Placental epithelial cell (primary cell): ENCODE measurements around the gene KRTAP22-1. TPM values are rescaled to one million over a fixed set of nuclear protein-coding genes. Genes with fewer than 3 reads are reported as not detected.

Source experiments
- small RNA-seq: library from RNA; depleted of rRNA; stranded (forward); fragments of <200 nt; gene quantifications from one replicate; pipeline ENCODE3, GENCODE V24; 2012
- total RNA-seq: library from RNA; depleted of rRNA; stranded (reverse); fragments of >200 nt; gene quantifications from 2 replicates; pipeline ENCODE4 v1.2.3, GENCODE V29; 2012

Gene KRTAP22-1
- total RNA-seq: not detected in 2 replicates

DNA sequence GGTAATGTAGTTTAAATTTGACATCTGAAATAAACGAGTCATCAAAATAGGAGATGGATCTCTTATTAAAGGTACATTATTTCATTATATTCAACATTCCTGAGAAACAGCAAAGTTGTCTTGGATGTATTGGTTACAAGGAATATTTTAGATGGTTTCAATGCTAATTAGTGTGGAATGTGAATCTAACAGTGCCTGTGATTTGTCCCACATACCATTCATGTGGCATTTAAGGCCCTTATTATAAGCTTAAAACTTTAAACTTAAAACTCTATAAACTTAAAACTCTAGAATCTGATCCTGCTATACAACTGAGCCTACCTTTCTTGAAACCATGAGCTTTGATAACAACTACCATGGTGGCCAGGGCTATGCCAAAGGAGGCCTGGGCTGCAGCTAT, at the start of gene KRTAP22-1:
KRTAP22-1 (plus strand) TSS at position 301 of the 400 bp plus-strand sequence.

DNA sequence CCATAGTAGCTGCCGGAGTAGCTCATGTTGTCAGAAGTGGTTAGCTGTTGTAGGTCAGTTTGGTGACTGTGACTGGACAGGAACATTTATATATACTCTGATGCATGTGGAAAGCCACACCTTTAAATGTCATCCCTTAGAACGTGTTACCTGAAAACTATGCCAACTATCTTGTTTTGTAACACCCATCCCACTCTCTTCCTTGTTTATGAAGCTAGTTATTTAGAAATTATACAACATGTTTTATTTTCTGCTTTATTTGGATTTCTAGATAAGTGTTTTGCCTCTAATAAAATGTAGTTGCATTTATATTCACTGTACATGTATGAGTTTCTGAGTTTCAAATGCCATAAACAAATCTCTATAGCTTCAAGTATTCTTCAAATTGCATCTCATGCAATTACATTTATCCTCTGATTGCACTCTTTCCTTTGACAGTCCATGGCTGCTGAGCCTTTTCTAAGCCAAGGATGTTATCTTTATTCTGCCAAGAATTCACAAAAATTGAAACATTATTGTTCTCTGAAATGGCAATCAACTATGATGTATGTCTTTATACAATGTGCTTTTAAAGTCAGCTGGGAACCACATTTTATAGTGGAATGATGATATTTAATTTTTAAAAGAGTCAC, 39.5 kb upstream of the KRTAP22-1 start, which contains the start of gene KRTAP19-7:
KRTAP19-7 (minus strand) TSS at position 51 of the 632 bp plus-strand sequence; CDS start at position 26, 25 bp downstream.

GRCh38 chr21:30590297-30590696, 10.6 kb upstream of the KRTAP22-1 start, which contains the start of gene KRTAP22-2:
Gene KRTAP22-2 (minus strand): TSS chr21:30590397.

DNA sequence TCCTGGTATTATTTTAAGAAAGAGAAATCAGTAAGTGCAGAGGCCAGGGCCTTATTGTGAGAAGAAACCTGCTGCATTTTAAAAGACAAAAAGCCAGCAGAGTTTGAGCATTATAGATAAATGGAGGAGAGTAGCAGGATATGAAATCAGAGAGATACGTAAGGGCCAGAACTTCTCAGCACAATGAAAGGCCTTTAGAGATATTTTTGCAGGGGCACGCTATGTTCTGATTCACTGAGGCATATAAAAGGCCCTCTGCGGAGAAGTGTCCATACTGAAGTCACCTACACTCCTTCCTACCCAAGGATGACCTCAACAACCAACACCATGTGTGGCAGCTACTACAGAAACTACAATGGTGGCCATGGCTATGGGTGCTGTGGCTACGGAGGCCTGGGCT, 8.7 kb upstream of the KRTAP22-1 start, which contains the start of gene KRTAP6-3:
KRTAP6-3 (plus strand) TSS at position 301 of the 400 bp plus-strand sequence; CDS start at position 307, 6 bp downstream.

GRCh38 chr21:30598802-30599201, 2.1 kb upstream of the KRTAP22-1 start, which contains the start of gene KRTAP6-2:
Gene KRTAP6-2 (minus strand): TSS chr21:30598902. CDS start chr21:30598874, 28 bp downstream.

DNA sequence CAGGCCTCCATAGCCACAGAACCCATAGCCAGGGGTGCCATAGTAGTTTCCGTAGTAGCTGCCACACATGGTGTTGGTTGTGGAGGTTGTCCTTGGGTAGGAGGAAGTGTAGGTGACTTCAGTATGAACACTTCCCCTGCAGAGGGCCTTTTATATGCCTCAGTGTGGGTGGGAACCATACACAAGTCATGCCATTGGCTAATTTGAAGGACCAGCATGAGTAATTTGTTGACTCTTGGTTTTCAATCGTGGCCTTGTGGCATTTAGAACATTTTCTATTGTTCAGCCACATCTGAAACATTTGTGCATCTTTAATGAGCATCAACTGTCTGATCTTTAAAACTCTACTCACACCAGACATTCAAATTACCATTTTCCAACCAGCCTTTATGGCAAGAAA, 12.9 kb downstream of the KRTAP22-1 start, which contains the start of gene KRTAP6-1:
KRTAP6-1 (minus strand) TSS at position 95 of the 400 bp plus-strand sequence; CDS start at position 69, 26 bp downstream.

GRCh38 chr21:30616125-30616524, 15.2 kb downstream of the KRTAP22-1 start, which contains the start of gene KRTAP20-1:
Gene KRTAP20-1 (plus strand): TSS chr21:30616425. CDS start chr21:30616455, 30 bp downstream.

GRCh38 chr21:30620522-30620921, 19.6 kb downstream of the KRTAP22-1 start, which contains the start of gene KRTAP20-4:
Gene KRTAP20-4 (plus strand): TSS chr21:30620627.

GRCh38 chr21:30634906-30635305, 34.0 kb downstream of the KRTAP22-1 start, which contains the start of gene KRTAP20-2:
Gene KRTAP20-2 (plus strand): TSS chr21:30635206. CDS start chr21:30635264, 58 bp downstream.

DNA sequence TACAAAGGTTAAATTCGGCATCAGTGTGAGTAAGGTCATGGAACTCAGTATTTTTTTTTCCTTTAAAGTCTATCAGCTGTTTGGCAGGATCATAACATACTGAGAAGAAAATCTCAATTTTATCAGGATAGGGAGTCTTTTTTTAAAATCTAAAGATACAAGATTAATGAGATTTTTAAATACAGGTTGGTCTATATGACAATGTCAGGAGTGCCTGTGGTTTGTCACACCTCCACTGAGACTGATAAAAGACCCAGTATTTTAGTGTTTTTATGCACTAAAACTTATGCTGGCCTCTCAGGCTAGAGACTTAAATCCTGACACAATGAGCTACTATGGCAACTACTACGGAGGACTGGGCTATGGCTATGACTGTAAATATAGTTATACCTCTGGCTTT, 41.7 kb downstream of the KRTAP22-1 start, which contains the start of gene KRTAP20-3:
KRTAP20-3 (plus strand) TSS at position 301 of the 400 bp plus-strand sequence.

Small RNAs within 50 kb of the gene (small RNA-seq; reads per million reads assigned to genes)
- gene KRTAP20-1: not detected
- not detected for gene KRTAP20-3
- gene KRTAP20-4: not detected
- not detected for gene KRTAP22-1
- not detected for gene KRTAP22-2

Other genes with a start within 250 kb of the KRTAP22-1 start
- not detected in 2 replicates for gene KRTAP13-2, start 228.8 kb upstream of the KRTAP22-1 start, total RNA-seq
- gene KRTAP13-1, start 205.1 kb upstream of the KRTAP22-1 start, total RNA-seq: not detected in 2 replicates
- gene KRTAP13-3, start 175.2 kb upstream of the KRTAP22-1 start, total RNA-seq: not detected in 2 replicates
- not detected in 2 replicates for gene KRTAP13-4, start 170.9 kb upstream of the KRTAP22-1 start, total RNA-seq
- gene KRTAP15-1, start 160.8 kb upstream of the KRTAP22-1 start, total RNA-seq: not detected in 2 replicates
- not detected in 2 replicates for gene KRTAP19-1, start 120.7 kb upstream of the KRTAP22-1 start, total RNA-seq
- not detected in 2 replicates for gene KRTAP19-2, start 113.7 kb upstream of the KRTAP22-1 start, total RNA-seq
- not detected in 2 replicates for gene KRTAP19-3, start 109.1 kb upstream of the KRTAP22-1 start, total RNA-seq
- not detected in 2 replicates for gene KRTAP19-4, start 103.9 kb upstream of the KRTAP22-1 start, total RNA-seq
- not detected in 2 replicates for gene KRTAP19-5, start 98.9 kb upstream of the KRTAP22-1 start, total RNA-seq
- gene KRTAP19-6, start 59.2 kb upstream of the KRTAP22-1 start, total RNA-seq: not detected in 2 replicates
- not detected in 2 replicates for gene KRTAP19-7, start 39.8 kb upstream of the KRTAP22-1 start, total RNA-seq
- gene KRTAP22-2, start 10.7 kb upstream of the KRTAP22-1 start, total RNA-seq: not detected in 2 replicates
- not detected in 2 replicates for gene KRTAP6-3, start 8.6 kb upstream of the KRTAP22-1 start, total RNA-seq
- gene KRTAP6-2, start 2.2 kb upstream of the KRTAP22-1 start, total RNA-seq: not detected in 2 replicates
- not detected in 2 replicates for gene KRTAP6-1, start 12.8 kb downstream of the KRTAP22-1 start, total RNA-seq
- gene KRTAP20-1, start 15.3 kb downstream of the KRTAP22-1 start, total RNA-seq: not detected in 2 replicates
- gene KRTAP20-4, start 19.5 kb downstream of the KRTAP22-1 start, total RNA-seq: not detected in 2 replicates
- gene KRTAP20-2, start 34.1 kb downstream of the KRTAP22-1 start, total RNA-seq: not detected in 2 replicates
- not detected in 2 replicates for gene KRTAP20-3, start 41.8 kb downstream of the KRTAP22-1 start, total RNA-seq
- not detected in 2 replicates for gene KRTAP21-3, start 117.7 kb downstream of the KRTAP22-1 start, total RNA-seq
- not detected in 2 replicates for gene KRTAP21-2, start 146.2 kb downstream of the KRTAP22-1 start, total RNA-seq
- not detected in 2 replicates for gene KRTAP21-1, start 154.3 kb downstream of the KRTAP22-1 start, total RNA-seq
- not detected in 2 replicates for gene KRTAP8-1, start 212.2 kb downstream of the KRTAP22-1 start, total RNA-seq
- gene KRTAP7-1, start 228.7 kb downstream of the KRTAP22-1 start, total RNA-seq: not detected in 2 replicates